Activated CD4-positive, alpha-beta T cell treated with anti-CD3 and anti-CD28 coated beads, Interleukin-2, amount 50 U/mL, for 16 hours (primary cell): Measurements from ENCODE around the gene EFCAB12.
"Not testable (repeated sequence)": the region's sequence is repeated elsewhere in the genome, so short reads cannot be mapped to it uniquely, and the experiment has no call there.

Experiments
- DNase-seq: peaks from one replicate; pipeline ENCODE4 v3.0.0-alpha.2; 2020

EFCAB12 gene

GRCh38 chr3:129391583-129391982 is 36.9 kb downstream of the EFCAB12 start:
- not testable (repeated sequence) for DNase-seq

GRCh38 chr3:129389572-129389937 is 38.9 kb downstream of the EFCAB12 start:
- DNase-seq: no peak

- not testable (repeated sequence) for DNase-seq
Measured at GRCh38 chr3:129388791-129389571, 39.5 kb downstream of the EFCAB12 start.

- DNase-seq: no peak
Measured at GRCh38 chr3:129387487-129387886, 40.9 kb downstream of the EFCAB12 start.

- no peak for DNase-seq
Measured at GRCh38 chr3:129386984-129387383, 41.5 kb downstream of the EFCAB12 start.

- not testable (repeated sequence) for DNase-seq
Measured at GRCh38 chr3:129385507-129385906, 42.9 kb downstream of the EFCAB12 start.

- DNase-seq: no peak
Measured at GRCh38 chr3:129384594-129385323, 43.7 kb downstream of the EFCAB12 start.

- DNase-seq: not testable (repeated sequence)
Measured at GRCh38 chr3:129384103-129384502, 44.3 kb downstream of the EFCAB12 start.

- DNase-seq: peak; percentile 58
Measured at GRCh38 chr3:129383292-129383860, 45.1 kb downstream of the EFCAB12 start.

- DNase-seq: no peak
Measured at GRCh38 chr3:129382366-129382765, 46.1 kb downstream of the EFCAB12 start.

GRCh38 chr3:129379582-129380358 is 48.7 kb downstream of the EFCAB12 start:
- no peak for DNase-seq

GRCh38 chr3:129378949-129379348 is 49.5 kb downstream of the EFCAB12 start:
- no peak for DNase-seq

- DNase-seq: no peak
Measured at GRCh38 chr3:129377615-129378014, 50.8 kb downstream of the EFCAB12 start.

GRCh38 chr3:129375099-129375498 is 53.3 kb downstream of the EFCAB12 start:
- DNase-seq: no peak

GRCh38 chr3:129371041-129371826 is 57.2 kb downstream of the EFCAB12 start:
- DNase-seq: no peak

GRCh38 chr3:129370248-129370964 is 58.0 kb downstream of the EFCAB12 start:
- no peak for DNase-seq

GRCh38 chr3:129369711-129370110 is 58.7 kb downstream of the EFCAB12 start:
- DNase-seq: no peak

GRCh38 chr3:129367821-129368220 is 60.6 kb downstream of the EFCAB12 start:
- no peak for DNase-seq

GRCh38 chr3:129366312-129366831 is 62.1 kb downstream of the EFCAB12 start:
- DNase-seq: no peak

GRCh38 chr3:129365296-129366136 is 62.9 kb downstream of the EFCAB12 start:
- no peak for DNase-seq
